GM19395 (cell line): ENCODE data around the gene PPEF1.
"Not testable (repeated sequence)": the region's sequence is repeated elsewhere in the genome, so short reads cannot be mapped to it uniquely, and the experiment has no call there.

Experiments
- ATAC-seq: cut with Tn5 transposase; IDR thresholded peaks from one replicate; pipeline ENCODE4 v1.9.1; 2021; ENCODE audit warnings: mild to moderate bottlenecking, moderate library complexity; ENCODE audit not compliant: unreplicated experiment

PPEF1 gene

GRCh38 chrX:18701621-18702361, 5.7 kb upstream of the PPEF1 start:
- ATAC-seq: no peak

GRCh38 chrX:18702362-18703195, 4.9 kb upstream of the PPEF1 start:
- no peak for ATAC-seq

- ATAC-seq: no peak
These were observed 2.4 kb downstream of the PPEF1 start for GRCh38 chrX:18709833-18710232.

- ATAC-seq: no peak
These were observed 7.5 kb downstream of the PPEF1 start for GRCh38 chrX:18714910-18715309.

- no peak for ATAC-seq
These were observed 12.4 kb downstream of the PPEF1 start for GRCh38 chrX:18719852-18720251.

- no peak for ATAC-seq
These were observed 14.4 kb downstream of the PPEF1 start for GRCh38 chrX:18721683-18722499.

- no peak for ATAC-seq
These were observed 15.1 kb downstream of the PPEF1 start for GRCh38 chrX:18722500-18723071.

GRCh38 chrX:18725310-18725943, 18.0 kb downstream of the PPEF1 start:
- ATAC-seq: no peak

GRCh38 chrX:18733287-18733686, 25.8 kb downstream of the PPEF1 start:
- ATAC-seq: no peak

GRCh38 chrX:18739609-18740008, 32.2 kb downstream of the PPEF1 start:
- ATAC-seq: not testable (repeated sequence)

- ATAC-seq: no peak
These were observed 41.1 kb downstream of the PPEF1 start for GRCh38 chrX:18748499-18748898.

GRCh38 chrX:18753631-18754030, 46.2 kb downstream of the PPEF1 start:
- ATAC-seq: no peak

GRCh38 chrX:18755651-18756050, 48.2 kb downstream of the PPEF1 start:
- no peak for ATAC-seq

- no peak for ATAC-seq
These were observed 50.8 kb downstream of the PPEF1 start for GRCh38 chrX:18757956-18758932.

- no peak for ATAC-seq
These were observed 54.3 kb downstream of the PPEF1 start for GRCh38 chrX:18761750-18762149.

- not testable (repeated sequence) for ATAC-seq
These were observed 55.7 kb downstream of the PPEF1 start for GRCh38 chrX:18763106-18763505.

GRCh38 chrX:18769364-18769763, 61.9 kb downstream of the PPEF1 start:
- no peak for ATAC-seq

- ATAC-seq: no peak
These were observed 62.5 kb downstream of the PPEF1 start for GRCh38 chrX:18769812-18770573.

- no peak for ATAC-seq
These were observed 82.5 kb downstream of the PPEF1 start for GRCh38 chrX:18789916-18790315.
